ENCODE data around the gene FGD4.
"Not testable (repeated sequence)": the region's sequence is repeated elsewhere in the genome, so short reads cannot be mapped to it uniquely, and the experiment has no call there.

FGD4 gene

GRCh38 chr12:32532422-32532821, 133.1 kb downstream of the FGD4 start:
- no peak overlapping the region for H3K4me3 ChIP-seq (ENCODE audit: low read length, poor library complexity, severe bottlenecking)
- TF ChIP-seq, protein P1, sequence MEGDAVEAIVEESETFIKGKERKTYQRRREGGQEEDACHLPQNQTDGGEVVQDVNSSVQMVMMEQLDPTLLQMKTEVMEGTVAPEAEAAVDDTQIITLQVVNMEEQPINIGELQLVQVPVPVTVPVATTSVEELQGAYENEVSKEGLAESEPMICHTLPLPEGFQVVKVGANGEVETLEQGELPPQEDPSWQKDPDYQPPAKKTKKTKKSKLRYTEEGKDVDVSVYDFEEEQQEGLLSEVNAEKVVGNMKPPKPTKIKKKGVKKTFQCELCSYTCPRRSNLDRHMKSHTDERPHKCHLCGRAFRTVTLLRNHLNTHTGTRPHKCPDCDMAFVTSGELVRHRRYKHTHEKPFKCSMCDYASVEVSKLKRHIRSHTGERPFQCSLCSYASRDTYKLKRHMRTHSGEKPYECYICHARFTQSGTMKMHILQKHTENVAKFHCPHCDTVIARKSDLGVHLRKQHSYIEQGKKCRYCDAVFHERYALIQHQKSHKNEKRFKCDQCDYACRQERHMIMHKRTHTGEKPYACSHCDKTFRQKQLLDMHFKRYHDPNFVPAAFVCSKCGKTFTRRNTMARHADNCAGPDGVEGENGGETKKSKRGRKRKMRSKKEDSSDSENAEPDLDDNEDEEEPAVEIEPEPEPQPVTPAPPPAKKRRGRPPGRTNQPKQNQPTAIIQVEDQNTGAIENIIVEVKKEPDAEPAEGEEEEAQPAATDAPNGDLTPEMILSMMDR (conservative IDR thresholded peaks at IDR 0.05; ENCODE audit: low read length): no peak
- TF ChIP-seq EZH2phosphoT487 (IDR thresholded peaks at IDR 0.05; ENCODE audit: borderline replicate concordance): no peak
- no peaks in the 10 kb centered on the region for H3K79me2 ChIP-seq (ENCODE audit: insufficient read depth, low read length)
- H2AFZ ChIP-seq (ENCODE audit: low read length): no peak overlapping the region
- H3K4me2 ChIP-seq (ENCODE audit: low read depth, low read length, poor library complexity, severe bottlenecking): no peak overlapping the region
- H3K4me1 ChIP-seq (ENCODE audit: insufficient read depth, low read length, poor library complexity, severe bottlenecking): peaks cover 34% of the 10 kb centered on the region
- no peaks in the 10 kb centered on the region for H4K20me1 ChIP-seq (ENCODE audit: insufficient read depth, low read length, poor library complexity, severe bottlenecking)
- no peak overlapping the region for H3K9ac ChIP-seq (ENCODE audit: low read depth, low read length, poor library complexity, severe bottlenecking)
- no peaks in the 10 kb centered on the region for H3K27me3 ChIP-seq (ENCODE audit: insufficient read depth, low read length, poor library complexity, severe bottlenecking)
- no peaks in the 10 kb centered on the region for H3K9me2 ChIP-seq (replicated peaks; ENCODE audit: low read depth, low read length)
- H3K9me3 ChIP-seq (ENCODE audit: insufficient read depth, low read depth, low read length): no peaks in the 10 kb centered on the region
- no peaks in the 10 kb centered on the region for H3F3A ChIP-seq (ENCODE audit: low read depth)
- no peaks in the 10 kb centered on the region for H3K36me3 ChIP-seq (ENCODE audit: insufficient read depth, low read length)

- Histone ChIP-seq H3K9ac (ENCODE audit: low read depth, low read length, poor library complexity, severe bottlenecking) (no peak overlapping the region), H4K20me1 (ENCODE audit: insufficient read depth, low read length, poor library complexity, severe bottlenecking) (no peaks in the 10 kb centered on the region), H3K27me3 (ENCODE audit: insufficient read depth, low read length, poor library complexity, severe bottlenecking) (no peaks in the 10 kb centered on the region), H3K4me3 (ENCODE audit: low read length, poor library complexity, severe bottlenecking) (no peak overlapping the region), H3K79me2 (ENCODE audit: insufficient read depth, low read length) (no peaks in the 10 kb centered on the region), H2AFZ (ENCODE audit: low read length) (no peak overlapping the region), H3F3A (ENCODE audit: low read depth) (no peaks in the 10 kb centered on the region), H3K4me2 (ENCODE audit: low read depth, low read length, poor library complexity, severe bottlenecking) (no peak overlapping the region), H3K9me3 (ENCODE audit: insufficient read depth, low read depth, low read length) (no peaks in the 10 kb centered on the region), H3K36me3 (ENCODE audit: insufficient read depth, low read length) (no peaks in the 10 kb centered on the region), H3K4me1 (ENCODE audit: insufficient read depth, low read length, poor library complexity, severe bottlenecking) (peaks cover 33% of the 10 kb centered on the region), H3K9me2 (replicated peaks; ENCODE audit: low read depth, low read length) (no peaks in the 10 kb centered on the region)
- TF ChIP-seq, protein P1 (conservative IDR thresholded peaks at IDR 0.05; ENCODE audit: low read length): no peak
- TF ChIP-seq EZH2phosphoT487 (IDR thresholded peaks at IDR 0.05; ENCODE audit: borderline replicate concordance): no peak
Observed at GRCh38 chr12:32532951-32533350, 133.6 kb downstream of the FGD4 start.

DNA sequence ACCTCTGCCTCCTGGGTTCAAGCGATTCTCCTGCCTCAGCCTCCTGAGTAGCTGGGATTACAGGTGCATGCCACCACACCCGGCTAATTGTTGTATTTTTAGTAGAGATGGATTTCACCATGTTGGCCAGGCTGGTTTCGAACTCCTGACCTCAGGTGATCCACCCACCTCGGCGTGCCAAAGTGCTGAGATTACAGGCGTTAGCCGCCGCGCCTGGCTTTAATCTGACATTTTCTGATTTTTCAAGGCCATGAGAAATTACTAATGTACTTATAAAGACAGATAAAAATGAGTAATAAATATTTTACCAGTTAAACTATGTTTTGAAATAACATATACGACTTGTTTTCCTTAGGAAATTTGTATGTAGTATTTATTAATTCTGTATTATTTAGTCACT, 134.1 kb downstream of the FGD4 start:
- H3K4me2 ChIP-seq (ENCODE audit: low read depth, low read length, poor library complexity, severe bottlenecking): peak overlapping the region; percentile 84
- H2AFZ ChIP-seq (ENCODE audit: low read length): peak overlapping the region; percentile 58; the same call in 1 of the 2 replicates
- not testable (repeated sequence) for H3K27me3 ChIP-seq (ENCODE audit: insufficient read depth, low read length, poor library complexity, severe bottlenecking); H3F3A ChIP-seq (ENCODE audit: low read depth); H4K20me1 ChIP-seq (ENCODE audit: insufficient read depth, low read length, poor library complexity, severe bottlenecking); H3K9ac ChIP-seq (ENCODE audit: low read depth, low read length, poor library complexity, severe bottlenecking); H3K79me2 ChIP-seq (ENCODE audit: insufficient read depth, low read length); H3K36me3 ChIP-seq (ENCODE audit: insufficient read depth, low read length); H3K9me3 ChIP-seq (ENCODE audit: insufficient read depth, low read depth, low read length); H3K9me2 ChIP-seq (replicated peaks; ENCODE audit: low read depth, low read length)
- peaks cover 33% of the 10 kb centered on the region for H3K4me1 ChIP-seq (ENCODE audit: insufficient read depth, low read length, poor library complexity, severe bottlenecking)
- H3K4me3 ChIP-seq (ENCODE audit: low read length, poor library complexity, severe bottlenecking): peak overlapping the region; percentile 74

- Histone ChIP-seq H3K4me3 (ENCODE audit: low read length, poor library complexity, severe bottlenecking) (peak overlapping the region; percentile 74), H3K4me1 (ENCODE audit: insufficient read depth, low read length, poor library complexity, severe bottlenecking) (peaks cover 33% of the 10 kb centered on the region), H3K9ac (ENCODE audit: low read depth, low read length, poor library complexity, severe bottlenecking) (peak overlapping the region; percentile 68), H3K4me2 (ENCODE audit: low read depth, low read length, poor library complexity, severe bottlenecking) (peak overlapping the region; percentile 84), H3K79me2 (ENCODE audit: insufficient read depth, low read length) (no peaks in the 10 kb centered on the region), H4K20me1 (ENCODE audit: insufficient read depth, low read length, poor library complexity, severe bottlenecking) (no peaks in the 10 kb centered on the region), H3K9me3 (ENCODE audit: insufficient read depth, low read depth, low read length) (no peaks in the 10 kb centered on the region), H3K9me2 (replicated peaks; ENCODE audit: low read depth, low read length) (no peaks in the 10 kb centered on the region), H3K27me3 (ENCODE audit: insufficient read depth, low read length, poor library complexity, severe bottlenecking) (no peaks in the 10 kb centered on the region), H3K36me3 (ENCODE audit: insufficient read depth, low read length) (no peaks in the 10 kb centered on the region), H2AFZ (ENCODE audit: low read length) (peak overlapping the region; percentile 58), H3F3A (ENCODE audit: low read depth) (no peaks in the 10 kb centered on the region)
- TF ChIP-seq EZH2phosphoT487 (IDR thresholded peaks at IDR 0.05; ENCODE audit: borderline replicate concordance): no peak
- TF ChIP-seq, protein P1 (conservative IDR thresholded peaks at IDR 0.05; ENCODE audit: low read length): no peak
Observed at GRCh38 chr12:32533971-32534590, 134.7 kb downstream of the FGD4 start.
